Renal cortex interstitium (tissue), 11 donors: ENCODE results near the gene ESD. TPM values are rescaled to one million over a fixed set of nuclear protein-coding genes. Genes with fewer than 3 reads are reported as not detected.
"Not testable (repeated sequence)": the region's sequence is repeated elsewhere in the genome, so short reads cannot be mapped to it uniquely, and the experiment has no call there.

Experiments used
- DNase-seq, 11 donors: peaks; one replicate each; pipeline ENCODE4 v3.0.0-alpha.2; 2013; ENCODE audit warnings: low read depth in 9 of 11, low spot score in 4 of 11; ENCODE audit errors: extremely low read depth in 1 of 11
- polyA plus RNA-seq, 3 donors: library from polyadenylated mRNA; unstranded; fragments of 120-200 nt; gene quantifications; one replicate each; pipeline ENCODE4 v1.2.1, GENCODE V29; 2013; ENCODE audit not compliant: insufficient read length in 3 of 3

The ESD gene
- polyA plus RNA-seq, 3 donors, result 212 to 277 (median 238) TPM

- not testable (repeated sequence) for DNase-seq
Measured at GRCh38 chr13:46755508-46755907, 41.5 kb downstream of the ESD start.

- no peak for DNase-seq
Measured at GRCh38 chr13:46754812-46755211, 42.1 kb downstream of the ESD start.

GRCh38 chr13:46753917-46754316, 43.0 kb downstream of the ESD start:
- no peak for DNase-seq

GRCh38 chr13:46753137-46753536, 43.8 kb downstream of the ESD start:
- DNase-seq, result no peak

- no peak for DNase-seq
Measured at GRCh38 chr13:46751811-46752635, 44.9 kb downstream of the ESD start.

GRCh38 chr13:46749951-46750350, 47.0 kb downstream of the ESD start:
- peak in 2 of 11 donors; percentile 31 to 43 for DNase-seq

- no peak for DNase-seq
Measured at GRCh38 chr13:46748300-46748699, 48.7 kb downstream of the ESD start.

- no peak for DNase-seq
Measured at GRCh38 chr13:46747031-46747820, 49.7 kb downstream of the ESD start.

GRCh38 chr13:46745706-46746105, 51.3 kb downstream of the ESD start:
- no peak for DNase-seq

- DNase-seq, result no peak
Measured at GRCh38 chr13:46745062-46745461, 51.9 kb downstream of the ESD start.

GRCh38 chr13:46743191-46743590, 53.8 kb downstream of the ESD start:
- no peak for DNase-seq

GRCh38 chr13:46739447-46740098, 57.4 kb downstream of the ESD start:
- no peak for DNase-seq

GRCh38 chr13:46738766-46739165, 58.2 kb downstream of the ESD start:
- no peak for DNase-seq

GRCh38 chr13:46738055-46738454, 58.9 kb downstream of the ESD start:
- no peak for DNase-seq

- DNase-seq, result no peak
Measured at GRCh38 chr13:46736541-46737310, 60.2 kb downstream of the ESD start.

- no peak for DNase-seq
Measured at GRCh38 chr13:46735425-46735824, 61.5 kb downstream of the ESD start.

- DNase-seq, result no peak
Measured at GRCh38 chr13:46731535-46731934, 65.4 kb downstream of the ESD start.

- no peak for DNase-seq
Measured at GRCh38 chr13:46728777-46729176, 68.2 kb downstream of the ESD start.

- no peak for DNase-seq
Measured at GRCh38 chr13:46726347-46726746, 70.6 kb downstream of the ESD start.
